A673 (cell line): ENCODE results near the gene POU4F2.

Experiments used
- CTCF ChIP-seq: fragments of 300-800, 200-600 bp; sonication (generic); conservative IDR thresholded peaks from 2 replicates; pipeline ENCODE4 v1.5.1; 2017; ENCODE audit warnings: low read depth, mild to moderate bottlenecking, antibody characterized with exemption, low read length, moderate library complexity, mixed read lengths
- EZH2 ChIP-seq: fragments of 200-600 bp; sonication (generic); IDR thresholded peaks from 2 replicates; pipeline ENCODE4 v1.6.1; 2017; ENCODE audit warnings: borderline replicate concordance, low read depth, mild to moderate bottlenecking, mixed read lengths, antibody characterized with exemption, low read length; ENCODE audit not compliant: poor library complexity, severe bottlenecking

GRCh38 chr4:146641762-146642161 is 3.1 kb downstream of the POU4F2 start:
- TF ChIP-seq CTCF (no peak), EZH2 (no peak)
